ENCODE results near the gene GSPT1. TPM values are rescaled to one million over a fixed set of nuclear protein-coding genes. Genes with fewer than 3 reads are reported as not detected.

The GSPT1 gene
- total RNA-seq, 1 experiment from 2014 or later, result 199 TPM

DNA sequence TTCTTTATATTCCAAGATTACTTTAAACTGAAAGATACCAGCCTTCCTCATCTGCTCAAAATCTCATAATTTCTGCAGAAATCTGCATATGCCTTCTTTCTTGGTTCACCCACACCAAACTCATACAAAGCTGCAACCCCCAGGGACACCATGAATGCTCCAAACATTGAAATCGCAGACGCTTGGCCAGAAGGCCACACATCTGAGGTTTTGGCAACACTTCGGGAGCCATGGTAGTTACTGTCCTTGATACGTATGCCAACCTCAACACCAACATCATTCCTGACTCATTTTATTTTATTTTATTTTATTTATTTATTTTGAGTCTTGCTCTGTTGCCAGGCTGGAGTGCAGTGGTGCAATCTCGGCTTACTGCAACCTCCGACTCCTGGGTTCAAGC, 11.8 kb downstream of the GSPT1 start:
- intact Hi-C loops (cut with micrococcal nuclease), result no loop called here
- peaks cover 14% of the 10 kb centered on the region for H3K36me3 Mint-ChIP-seq (ENCODE audit: insufficient read depth, unreplicated experiment)
- H3K4me1 Mint-ChIP-seq (ENCODE audit: insufficient read depth, unreplicated experiment), result peaks cover 12% of the 10 kb centered on the region
- ChIA-PET POLR2A (interaction anchor here (2.9 kb wide), 1 partner anchor 10 kb away, joined by 10 read pairs; no protein-coding TSS in a partner anchor), CTCF (no interaction called here)
- no TSS peak for BruUV-seq (replicated peaks)
- H3K9me3 Mint-ChIP-seq (ENCODE audit: unreplicated experiment), result no peaks in the 10 kb centered on the region
- peak; percentile 16 for DNase-seq (ENCODE audit: unreplicated experiment)
- TF ChIP-seq CTCF (IDR thresholded peaks at IDR 0.05; ENCODE audit: unreplicated experiment), result no peak
- H3K27ac Mint-ChIP-seq (ENCODE audit: low read depth, unreplicated experiment), result no peak overlapping the region
- no peak overlapping the region for H3K4me3 Mint-ChIP-seq (ENCODE audit: unreplicated experiment)
- no peaks in the 10 kb centered on the region for H3K27me3 Mint-ChIP-seq (ENCODE audit: insufficient read depth, unreplicated experiment)

GRCh38 chr16:11901091-11901490, 14.7 kb downstream of the GSPT1 start:
- intact Hi-C loops (cut with micrococcal nuclease), result no loop called here
- no peak overlapping the region for H3K27ac Mint-ChIP-seq (ENCODE audit: low read depth, unreplicated experiment)
- H3K4me3 Mint-ChIP-seq (ENCODE audit: unreplicated experiment), result no peak overlapping the region
- peaks cover 32% of the 10 kb centered on the region for H3K36me3 Mint-ChIP-seq (ENCODE audit: insufficient read depth, unreplicated experiment)
- H3K9me3 Mint-ChIP-seq (ENCODE audit: unreplicated experiment), result no peaks in the 10 kb centered on the region
- no TSS peak for BruUV-seq (replicated peaks)
- peak; percentile 4 for DNase-seq (ENCODE audit: unreplicated experiment)
- TF ChIP-seq CTCF (IDR thresholded peaks at IDR 0.05; ENCODE audit: unreplicated experiment), result no peak
- H3K27me3 Mint-ChIP-seq (ENCODE audit: insufficient read depth, unreplicated experiment), result no peaks in the 10 kb centered on the region
- ChIA-PET POLR2A (interaction anchor here (1.1 to 1.3 kb wide), 2 partner anchors 14 to 103 kb away, joined by 3 to 4 read pairs; partner anchors contain the start of gene GSPT1), CTCF (interaction anchor here (0.6 to 1.7 kb wide), 4 partner anchors 15 to 369 kb away, joined by 3 to 4 read pairs (median 4); partner anchors contain the start of genes GSPT1 and ZC3H7A)
- peaks cover 20% of the 10 kb centered on the region for H3K4me1 Mint-ChIP-seq (ENCODE audit: insufficient read depth, unreplicated experiment)

DNA sequence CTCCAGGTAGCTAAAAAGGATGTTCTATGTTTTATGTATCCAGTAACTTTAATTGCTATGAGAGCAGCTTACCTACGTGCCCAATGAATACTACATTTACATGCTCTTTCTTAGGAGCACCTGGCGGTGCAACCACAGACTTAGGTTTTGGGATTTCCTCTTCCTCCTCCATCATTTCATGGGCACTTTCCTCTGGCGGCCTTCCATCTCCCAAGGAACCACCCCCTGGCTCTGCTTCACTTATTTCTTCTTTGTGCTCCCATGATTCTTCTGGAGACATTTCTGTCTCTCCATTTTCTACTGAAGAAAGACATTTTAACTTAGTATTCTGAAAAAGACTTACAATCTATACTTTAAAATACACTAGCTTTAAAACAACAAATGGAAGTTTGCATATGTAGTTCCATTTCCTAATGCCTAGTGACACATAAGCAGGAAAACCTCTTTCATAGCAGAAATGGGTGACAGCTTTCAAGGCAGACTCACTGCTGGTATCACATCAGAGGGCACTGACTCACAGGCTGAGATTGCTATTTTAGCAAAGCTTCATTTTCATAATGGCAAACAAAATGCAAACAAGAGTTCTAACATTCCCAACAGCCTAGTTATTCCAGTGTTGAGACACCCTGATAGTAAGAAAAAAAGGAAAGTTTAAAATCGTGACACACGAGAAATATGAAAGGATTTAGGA, 19.1 kb downstream of the GSPT1 start:
- intact Hi-C loops (cut with micrococcal nuclease), result loop anchor here (5.0 kb wide), 1 partner anchor 171 kb away; no protein-coding TSS in a partner anchor
- ChIA-PET CTCF (interaction anchor here (0.7 to 1.0 kb wide), 2 partner anchors 11 to 116 kb away, joined by 3 to 5 read pairs; no protein-coding TSS in a partner anchor), POLR2A (interaction anchor here (1.1 to 2.9 kb wide), 3 partner anchors 16 to 20 kb away, joined by 3 to 7 read pairs (median 3); partner anchors contain the start of gene GSPT1)
- H3K27ac Mint-ChIP-seq (ENCODE audit: low read depth, unreplicated experiment), result no peak overlapping the region
- no peaks in the 10 kb centered on the region for H3K27me3 Mint-ChIP-seq (ENCODE audit: insufficient read depth, unreplicated experiment)
- peak; percentile 21 for DNase-seq (ENCODE audit: unreplicated experiment)
- H3K36me3 Mint-ChIP-seq (ENCODE audit: insufficient read depth, unreplicated experiment), result peaks cover 61% of the 10 kb centered on the region
- H3K4me3 Mint-ChIP-seq (ENCODE audit: unreplicated experiment), result no peak overlapping the region
- no peak for TF ChIP-seq CTCF (IDR thresholded peaks at IDR 0.05; ENCODE audit: unreplicated experiment)
- no peaks in the 10 kb centered on the region for H3K9me3 Mint-ChIP-seq (ENCODE audit: unreplicated experiment)
- no TSS peak for BruUV-seq (replicated peaks)
- peaks cover 16% of the 10 kb centered on the region for H3K4me1 Mint-ChIP-seq (ENCODE audit: insufficient read depth, unreplicated experiment)

GRCh38 chr16:11893571-11893970, 22.2 kb downstream of the GSPT1 start:
- Mint-ChIP-seq H3K36me3 (ENCODE audit: insufficient read depth, unreplicated experiment) (peaks cover 81% of the 10 kb centered on the region), H3K9me3 (ENCODE audit: unreplicated experiment) (no peaks in the 10 kb centered on the region)
- CTCF ChIA-PET, result interaction anchor here (2.8 kb wide), 1 partner anchor 174 kb away, joined by 11 read pairs; no protein-coding TSS in a partner anchor

More at GRCh38 chr16:11893571-11893970, 22.2 kb downstream of the GSPT1 start:
- POLR2A ChIA-PET, result interaction anchor here (1.0 to 1.6 kb wide), 2 partner anchors 10 to 22 kb away, joined by 3 to 6 read pairs; partner anchors contain the start of gene GSPT1
- BruUV-seq (replicated peaks), result no TSS peak
- no peak for DNase-seq (ENCODE audit: unreplicated experiment)
- Mint-ChIP-seq H3K27me3 (ENCODE audit: insufficient read depth, unreplicated experiment) (no peaks in the 10 kb centered on the region), H3K27ac (ENCODE audit: low read depth, unreplicated experiment) (no peak overlapping the region), H3K4me3 (ENCODE audit: unreplicated experiment) (no peak overlapping the region), H3K4me1 (ENCODE audit: insufficient read depth, unreplicated experiment) (peaks cover 6% of the 10 kb centered on the region)
- TF ChIP-seq CTCF (IDR thresholded peaks at IDR 0.05; ENCODE audit: unreplicated experiment), result no peak
- intact Hi-C loops (cut with micrococcal nuclease), result no loop called here
